ENCODE data around the gene BAZ2B. TPM values are rescaled to one million over a fixed set of nuclear protein-coding genes. Genes with fewer than 3 reads are reported as not detected.

Gene BAZ2B
- total and polyA plus RNA-seq, 9 of the 15 experiments (the other 6 are each of a cell fraction or from before 2014, with no cell fraction given), result 7.5 to 38.6 (median 19.8) TPM

GRCh38 chr2:159307942-159308341 lies 308.4 kb downstream of the BAZ2B start:
- FAIRE-seq (no peak), DNase-seq (ENCODE audit: extremely low read depth in 1 of 4, low spot score in 3 of 4) (no peak), ATAC-seq (no peak)
- Histone ChIP-seq H3K27ac (ENCODE audit: extremely low read depth, low read depth, low read length) (no peak overlapping the region), H3K9ac (ENCODE audit: insufficient read depth in 1 of 2, low read depth in 2 of 2, low read length in 2 of 2) (no peak overlapping the region), H3K4me2 (ENCODE audit: insufficient read depth, low read length) (no peak overlapping the region), H3K4me3 (no peak overlapping the region), H3K4me1 (replicated peaks in 1 of 2; ENCODE audit: control insufficient read depth in 2 of 2, insufficient read depth in 2 of 2, low read length in 2 of 2) (no peaks in the 10 kb centered on the region), H3K27me3 (ENCODE audit: control insufficient read depth in 2 of 2, insufficient read depth in 2 of 2, low read length in 2 of 2) (no peaks in the 10 kb centered on the region), H2AFZ (ENCODE audit: low read depth, low read length) (no peak overlapping the region), H4K20me1 (replicated peaks; ENCODE audit: control insufficient read depth, insufficient read depth, low read length) (no peaks in the 10 kb centered on the region), H3K36me3 (ENCODE audit: control insufficient read depth, insufficient read depth, low read length) (no peaks in the 10 kb centered on the region), H3K9me3 (replicated peaks; ENCODE audit: control insufficient read depth, insufficient read depth, low read depth, low read length) (no peaks in the 10 kb centered on the region), H3K9me1 (ENCODE audit: control insufficient read depth, insufficient read depth, low read length) (no peaks in the 10 kb centered on the region), H3K79me2 (ENCODE audit: control insufficient read depth, insufficient read depth, low read length) (no peaks in the 10 kb centered on the region)
- intact Hi-C loops (cut with micrococcal nuclease), result no loop called here
- ChIA-PET CTCF (ENCODE audit: low intra/inter-chr PET ratio) (no interaction called here), POLR2A (no interaction called here)
- TF ChIP-seq SPI1 (IDR thresholded peaks at IDR 0.05; ENCODE audit: borderline replicate concordance, low read depth, low read length) (no peak), MAFF (IDR thresholded peaks at IDR 0.05; ENCODE audit: low read length) (peak; percentile 17; the same call in 1 of the 2 replicates), ZNF316 (IDR thresholded peaks at IDR 0.05) (peak; percentile 91), MAFG (tag; conservative IDR thresholded peaks at IDR 0.05) (peak; percentile 67), C11orf30 (IDR thresholded peaks at IDR 0.05; ENCODE audit: low read depth) (peak; percentile 70), ZNF639 (CRISPR knock-in tag; conservative IDR thresholded peaks at IDR 0.05 in 1 of 2, IDR thresholded peaks at IDR 0.05 in 1 of 2) (no peak)
- TF ChIP-seq, protein P1, sequence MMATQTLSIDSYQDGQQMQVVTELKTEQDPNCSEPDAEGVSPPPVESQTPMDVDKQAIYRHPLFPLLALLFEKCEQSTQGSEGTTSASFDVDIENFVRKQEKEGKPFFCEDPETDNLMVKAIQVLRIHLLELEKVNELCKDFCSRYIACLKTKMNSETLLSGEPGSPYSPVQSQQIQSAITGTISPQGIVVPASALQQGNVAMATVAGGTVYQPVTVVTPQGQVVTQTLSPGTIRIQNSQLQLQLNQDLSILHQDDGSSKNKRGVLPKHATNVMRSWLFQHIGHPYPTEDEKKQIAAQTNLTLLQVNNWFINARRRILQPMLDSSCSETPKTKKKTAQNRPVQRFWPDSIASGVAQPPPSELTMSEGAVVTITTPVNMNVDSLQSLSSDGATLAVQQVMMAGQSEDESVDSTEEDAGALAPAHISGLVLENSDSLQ (IDR thresholded peaks at IDR 0.05), result no peak
- BruUV-seq (replicated peaks), result no TSS peak
- in situ Hi-C loops (cut with MboI), result no loop called here

All from K562 (cell line).